NCI-H128 (cell line): ENCODE results near the gene MIDN.
"Not testable (repeated sequence)": the region's sequence is repeated elsewhere in the genome, so short reads cannot be mapped to it uniquely, and the experiment has no call there.

Source experiments
- DNase-seq: peaks from one replicate; lab custom pipeline; 2025; ENCODE audit not compliant: unreplicated experiment; lab: John Stamatoyannopoulos, UW

MIDN gene

GRCh38 chr19:1291761-1292418 lies 43.5 kb downstream of the MIDN start:
- no peak for DNase-seq

GRCh38 chr19:1292419-1293151 lies 44.2 kb downstream of the MIDN start:
- DNase-seq = no peak

GRCh38 chr19:1293782-1294604 lies 45.6 kb downstream of the MIDN start:
- no peak for DNase-seq

DNA sequence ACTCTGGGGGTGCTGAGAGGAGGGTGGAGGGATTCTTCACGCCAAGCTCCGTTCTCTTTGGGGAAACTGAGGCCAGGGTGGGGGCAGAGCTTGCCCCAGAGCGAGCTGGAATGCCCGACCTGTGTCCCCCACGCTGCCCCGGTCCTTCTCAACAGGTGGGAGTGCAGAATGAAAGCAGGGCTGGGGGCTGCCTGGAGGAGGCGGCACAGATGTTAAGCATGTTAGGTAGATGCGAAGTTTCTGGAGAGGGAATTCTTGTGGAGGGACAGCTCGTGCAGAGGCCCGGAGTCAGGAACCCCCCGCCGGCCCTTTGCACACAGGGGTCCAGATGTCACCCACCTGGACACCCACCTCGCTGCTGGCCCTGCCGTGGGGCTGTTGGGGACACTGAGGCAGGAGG lies 46.3 kb downstream of the MIDN start:
- no peak for DNase-seq

DNA sequence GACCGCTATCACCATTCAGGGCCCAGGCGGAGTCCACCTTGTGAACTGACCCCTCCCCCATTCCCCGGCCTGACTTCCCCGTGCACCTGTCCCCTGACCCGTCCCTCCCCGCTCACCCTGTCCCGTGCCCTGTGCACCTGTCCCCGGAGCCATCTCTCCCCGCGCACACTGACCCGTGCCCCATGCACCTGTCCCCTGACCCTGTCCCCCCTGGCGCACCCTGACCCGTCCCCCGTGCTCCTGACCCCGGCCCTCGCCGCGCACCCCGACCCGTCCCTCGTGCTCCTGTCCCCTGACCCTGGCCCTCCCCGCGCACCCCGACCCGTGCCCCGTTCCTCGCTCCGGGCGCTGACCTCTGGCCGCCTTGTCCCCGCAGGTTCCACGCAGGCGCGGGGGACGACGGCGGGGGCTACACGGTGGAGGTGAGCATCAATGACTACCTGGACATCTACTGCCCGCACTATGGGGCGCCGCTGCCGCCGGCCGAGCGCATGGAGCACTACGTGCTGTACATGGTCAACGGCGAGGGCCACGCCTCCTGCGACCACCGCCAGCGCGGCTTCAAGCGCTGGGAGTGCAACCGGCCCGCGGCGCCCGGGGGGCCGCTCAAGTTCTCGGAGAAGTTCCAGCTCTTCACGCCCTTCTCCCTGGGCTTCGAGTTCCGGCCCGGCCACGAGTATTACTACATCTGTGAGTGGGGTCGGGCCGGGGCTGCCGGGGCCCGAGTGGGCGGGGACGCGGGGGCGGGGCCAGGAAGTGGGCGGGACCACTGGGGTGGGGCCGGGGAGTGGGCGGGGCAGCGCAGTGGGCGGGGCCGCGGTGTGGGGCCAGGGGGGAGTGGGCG lies 47.0 kb downstream of the MIDN start:
- no peak for DNase-seq

- no peak for DNase-seq
These were observed 47.7 kb downstream of the MIDN start for GRCh38 chr19:1296078-1296477.

- no peak for DNase-seq
These were observed 48.3 kb downstream of the MIDN start for GRCh38 chr19:1296575-1297271.

GRCh38 chr19:1298235-1298634 lies 49.9 kb downstream of the MIDN start:
- DNase-seq = no peak

- no peak for DNase-seq
These were observed 51.4 kb downstream of the MIDN start for GRCh38 chr19:1299801-1300200.

- DNase-seq = no peak
These were observed 52.5 kb downstream of the MIDN start for GRCh38 chr19:1300744-1301490.

DNA sequence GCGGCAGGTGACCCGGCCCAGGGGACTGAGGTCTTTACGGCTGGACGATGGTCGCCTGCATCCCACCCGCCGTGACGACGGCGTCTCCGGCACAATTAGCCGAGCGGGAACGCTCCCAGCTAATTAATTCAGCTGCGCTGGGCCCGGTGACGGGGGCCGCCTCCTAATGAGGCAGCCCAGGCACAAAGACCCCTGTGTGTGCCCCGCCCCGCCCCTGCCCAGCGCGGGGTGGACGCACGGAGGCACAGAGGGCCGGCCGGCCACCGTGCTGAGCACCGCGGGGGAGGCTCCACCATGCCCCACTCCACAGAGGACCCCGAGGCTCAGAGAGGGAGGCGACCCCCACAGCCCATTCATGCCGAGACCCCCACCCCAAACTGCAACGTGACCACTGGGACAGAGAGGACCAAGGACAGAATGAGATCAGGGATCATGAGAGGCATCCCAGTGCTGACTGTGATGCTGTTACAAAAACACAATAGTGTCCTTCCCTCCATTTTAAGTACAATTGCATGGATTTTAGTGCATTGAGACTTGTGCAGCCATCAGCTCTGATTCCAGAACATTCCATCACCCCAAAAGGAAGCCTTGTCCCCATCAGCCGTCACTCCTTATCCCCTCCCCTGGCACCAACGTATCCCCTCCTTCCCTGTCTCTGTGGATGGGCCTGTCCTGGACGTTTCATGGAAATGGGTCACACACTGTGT lies 54.3 kb downstream of the MIDN start:
- DNase-seq = no peak

GRCh38 chr19:1304197-1304924 lies 56.0 kb downstream of the MIDN start:
- no peak for DNase-seq

GRCh38 chr19:1305354-1305753 lies 57.0 kb downstream of the MIDN start:
- DNase-seq = not testable (repeated sequence)

- no peak for DNase-seq
These were observed 58.9 kb downstream of the MIDN start for GRCh38 chr19:1307320-1307719.

DNA sequence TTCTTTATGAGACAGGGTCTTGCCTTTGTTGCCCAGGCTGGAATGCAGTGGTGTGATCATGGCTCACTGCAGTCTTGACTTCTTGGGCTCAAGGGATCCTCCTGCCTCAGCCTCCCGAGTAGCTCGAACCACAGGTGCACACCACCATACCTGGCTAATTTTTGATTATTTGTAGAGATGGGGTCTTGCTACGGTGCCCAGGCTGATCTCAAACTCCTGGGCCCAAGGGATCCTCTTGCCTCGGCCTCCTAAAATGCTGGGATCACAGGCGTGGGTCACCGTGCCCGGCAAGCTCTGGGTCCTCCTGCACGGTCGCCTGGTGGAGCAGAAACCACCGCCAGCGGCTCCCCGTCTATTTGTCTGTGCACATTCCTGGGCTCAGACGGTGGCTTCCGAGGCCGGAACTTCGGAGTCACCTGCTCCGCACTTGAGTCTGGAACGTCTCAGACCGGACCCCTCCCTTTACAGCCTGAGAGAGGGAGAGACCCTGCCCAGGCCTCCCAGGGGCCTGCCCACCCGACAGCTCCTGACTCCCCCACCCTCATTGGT lies 59.4 kb downstream of the MIDN start:
- no peak for DNase-seq

GRCh38 chr19:1308718-1309117 lies 60.3 kb downstream of the MIDN start:
- DNase-seq = no peak
